ENCODE results near the gene ZNF106.

ZNF106 gene

DNA sequence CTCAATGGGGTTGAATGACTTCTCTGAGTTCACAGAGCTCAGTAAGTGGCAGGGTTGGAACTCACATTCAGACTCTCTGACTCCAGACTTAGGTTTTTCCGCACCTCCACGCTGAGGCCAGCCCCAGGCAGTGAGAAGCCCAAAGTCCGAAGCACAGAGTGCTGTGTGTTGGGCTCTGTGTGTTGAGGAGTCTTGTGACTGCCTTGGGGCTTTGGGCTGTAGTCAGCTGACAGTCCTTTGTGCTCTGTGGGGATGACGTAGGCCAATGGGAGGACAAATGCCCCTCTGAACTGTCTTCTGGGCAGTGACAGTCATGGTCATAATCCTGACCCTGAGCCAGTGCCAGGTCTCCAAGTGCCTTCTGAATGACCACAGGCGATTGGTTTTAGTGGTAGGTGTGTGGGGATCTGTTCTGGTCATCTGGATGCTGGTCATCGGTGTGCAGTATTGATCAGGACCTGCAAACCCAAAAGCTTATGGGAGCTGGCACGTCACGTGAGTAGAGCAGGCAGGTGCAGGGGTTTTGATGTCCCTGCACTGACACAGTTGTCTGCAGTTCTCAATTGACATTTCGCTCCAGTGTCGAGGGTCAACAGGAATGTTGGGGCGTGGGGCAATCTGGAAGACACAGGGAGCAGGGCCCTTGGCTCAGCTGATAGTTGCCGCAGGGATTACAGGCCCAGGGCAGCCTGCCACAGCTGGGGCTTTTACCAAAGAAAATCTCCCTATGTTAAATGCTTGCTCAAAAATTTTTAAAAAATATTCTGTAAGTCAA is 86.3 kb downstream of the ZNF106 start:
- peaks cover 8% of the 10 kb centered on the region for H3K36me3 Mint-ChIP-seq (ENCODE audit: low read depth)
- H3K4me1 Mint-ChIP-seq (ENCODE audit: low read depth): peaks cover 9% of the 10 kb centered on the region
- H3K27ac Mint-ChIP-seq: no peak overlapping the region
- no peak overlapping the region for H3K4me3 Mint-ChIP-seq
- no peaks in the 10 kb centered on the region for H3K27me3 Mint-ChIP-seq
- no peak for DNase-seq
- H3K9me3 Mint-ChIP-seq: no peaks in the 10 kb centered on the region

DNA sequence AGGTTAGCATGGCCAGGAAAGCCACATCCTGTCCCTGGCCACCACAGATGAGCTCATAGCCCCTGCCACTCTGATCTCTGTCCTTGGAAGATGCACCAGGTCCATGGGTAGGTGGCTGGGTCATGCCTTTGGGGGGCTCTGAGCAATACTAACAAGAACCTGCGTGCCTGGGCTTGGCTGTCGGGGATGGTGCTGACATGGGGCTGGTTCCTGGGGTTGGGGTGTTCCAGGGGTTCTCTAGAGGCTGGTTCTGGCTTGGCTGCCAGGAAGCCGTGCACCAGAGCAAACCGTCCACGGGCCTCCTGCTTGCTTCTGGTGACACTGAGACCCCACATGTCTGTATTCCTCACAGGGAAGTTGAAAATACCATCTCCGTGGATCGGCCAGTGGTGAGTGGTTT is 87.6 kb downstream of the ZNF106 start:
- H3K4me3 Mint-ChIP-seq: no peak overlapping the region
- no peaks in the 10 kb centered on the region for H3K9me3 Mint-ChIP-seq
- DNase-seq: no peak
- peaks cover 8% of the 10 kb centered on the region for H3K36me3 Mint-ChIP-seq (ENCODE audit: low read depth)
- no peak overlapping the region for H3K27ac Mint-ChIP-seq
- H3K4me1 Mint-ChIP-seq (ENCODE audit: low read depth): peaks cover 9% of the 10 kb centered on the region
- no peaks in the 10 kb centered on the region for H3K27me3 Mint-ChIP-seq

DNA sequence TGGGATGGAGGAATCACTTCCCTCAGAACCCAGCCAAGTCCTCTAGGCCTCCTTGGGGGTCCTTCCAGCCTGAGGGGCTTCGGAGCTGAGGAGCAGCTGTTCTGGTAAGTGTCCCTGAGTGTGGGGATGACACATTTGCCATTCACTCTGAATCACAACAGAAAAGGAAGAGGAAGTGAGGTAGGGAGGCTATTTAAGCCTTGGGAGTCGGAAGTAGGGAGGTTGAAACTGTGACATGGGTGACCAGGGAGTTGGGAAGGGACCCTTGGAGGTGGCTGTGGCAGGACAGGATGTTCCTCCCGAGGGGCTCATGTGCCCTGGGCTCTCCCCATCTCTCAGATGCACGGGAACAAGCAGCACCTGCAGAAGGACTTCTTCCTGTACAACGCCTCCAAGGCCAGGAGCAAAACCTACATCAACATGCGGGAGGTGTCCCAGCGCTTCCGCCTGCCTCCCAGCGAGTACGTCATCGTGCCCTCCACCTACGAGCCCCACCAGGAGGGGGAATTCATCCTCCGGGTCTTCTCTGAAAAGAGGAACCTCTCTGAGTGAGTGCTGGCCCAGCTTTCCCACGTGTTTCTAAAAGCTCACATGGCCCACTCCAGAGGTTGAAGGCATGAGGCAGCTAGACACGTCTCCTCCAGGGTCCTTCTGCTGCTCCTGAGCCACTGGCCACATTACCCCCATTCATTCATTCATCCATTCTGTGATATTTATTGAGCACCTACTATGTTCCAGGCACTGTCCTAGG is 88.3 kb downstream of the ZNF106 start:
- Mint-ChIP-seq H3K36me3 (ENCODE audit: low read depth) (peaks cover 8% of the 10 kb centered on the region), H3K27ac (peak overlapping the region; percentile 31), H3K4me1 (ENCODE audit: low read depth) (peaks cover 9% of the 10 kb centered on the region), H3K4me3 (no peak overlapping the region), H3K9me3 (no peaks in the 10 kb centered on the region), H3K27me3 (no peaks in the 10 kb centered on the region)
- no peak for DNase-seq

DNA sequence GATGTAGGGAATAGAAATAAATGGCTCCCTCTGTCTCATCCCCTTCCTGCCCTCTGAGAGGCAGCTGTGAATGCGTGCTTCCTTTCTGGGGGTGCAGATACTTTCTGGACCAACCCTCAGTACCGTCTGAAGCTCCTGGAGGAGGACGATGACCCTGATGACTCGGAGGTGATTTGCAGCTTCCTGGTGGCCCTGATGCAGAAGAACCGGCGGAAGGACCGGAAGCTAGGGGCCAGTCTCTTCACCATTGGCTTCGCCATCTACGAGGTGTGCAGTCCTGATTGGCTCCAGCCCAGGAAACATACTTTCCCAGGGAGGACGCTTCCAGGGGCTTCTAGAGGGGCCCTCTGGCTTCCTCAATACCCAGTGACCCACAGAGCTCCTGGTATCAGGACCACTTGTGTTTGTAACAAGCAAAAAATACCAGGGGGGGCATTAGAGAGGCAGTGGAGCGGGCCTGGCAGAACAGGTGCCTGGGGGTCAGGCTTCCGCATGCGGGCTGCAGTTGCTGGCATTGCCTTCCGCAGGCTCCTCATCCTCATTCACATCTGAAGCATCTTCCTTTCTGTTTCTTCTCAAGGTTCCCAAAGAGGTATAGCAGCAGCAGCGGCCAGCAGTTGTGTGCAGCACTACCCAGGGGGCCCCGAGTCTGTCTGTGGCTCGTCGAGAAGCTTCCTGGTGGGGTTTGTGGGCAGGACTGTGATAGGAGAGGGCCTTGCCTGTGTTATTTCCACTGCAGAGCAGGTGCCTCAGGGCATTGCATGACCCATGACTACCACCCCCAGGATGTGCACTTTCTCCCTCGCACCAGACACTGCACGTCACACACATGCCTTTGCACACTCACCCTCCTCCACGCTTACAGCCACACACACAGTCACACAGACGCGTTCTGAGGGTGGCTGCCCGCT is 89.1 kb downstream of the ZNF106 start:
- DNase-seq: peak; percentile 36
- peak overlapping the region; percentile 31 for H3K27ac Mint-ChIP-seq
- H3K4me3 Mint-ChIP-seq: peak overlapping the region; percentile 71
- H3K9me3 Mint-ChIP-seq: no peaks in the 10 kb centered on the region
- H3K36me3 Mint-ChIP-seq (ENCODE audit: low read depth): peaks cover 8% of the 10 kb centered on the region
- peaks cover 9% of the 10 kb centered on the region for H3K4me1 Mint-ChIP-seq (ENCODE audit: low read depth)
- no peaks in the 10 kb centered on the region for H3K27me3 Mint-ChIP-seq

DNA sequence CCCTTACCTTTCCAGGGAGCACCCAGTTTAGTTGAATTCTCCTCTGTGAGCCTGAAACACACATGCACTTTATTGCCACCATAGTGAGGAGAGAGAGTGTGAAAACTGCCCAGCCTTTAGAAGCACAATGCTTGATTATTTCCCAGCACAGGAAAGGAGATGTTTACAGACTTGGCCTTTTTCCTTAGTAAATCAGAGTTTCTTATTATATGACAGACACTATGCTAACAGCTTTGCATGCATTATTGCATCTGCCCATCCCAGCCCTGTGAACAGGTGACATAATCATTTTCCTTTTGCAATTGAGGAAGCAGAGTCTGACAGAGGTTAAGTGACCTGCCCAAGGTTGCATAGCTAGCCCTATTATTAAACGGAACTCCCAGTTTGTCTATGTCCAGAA is 95.1 kb downstream of the ZNF106 start:
- Mint-ChIP-seq H3K4me1 (ENCODE audit: low read depth) (no peaks in the 10 kb centered on the region), H3K27ac (no peak overlapping the region), H3K9me3 (no peaks in the 10 kb centered on the region), H3K4me3 (no peak overlapping the region), H3K36me3 (ENCODE audit: low read depth) (peaks cover 4% of the 10 kb centered on the region), H3K27me3 (no peaks in the 10 kb centered on the region)
- DNase-seq: no peak

DNA sequence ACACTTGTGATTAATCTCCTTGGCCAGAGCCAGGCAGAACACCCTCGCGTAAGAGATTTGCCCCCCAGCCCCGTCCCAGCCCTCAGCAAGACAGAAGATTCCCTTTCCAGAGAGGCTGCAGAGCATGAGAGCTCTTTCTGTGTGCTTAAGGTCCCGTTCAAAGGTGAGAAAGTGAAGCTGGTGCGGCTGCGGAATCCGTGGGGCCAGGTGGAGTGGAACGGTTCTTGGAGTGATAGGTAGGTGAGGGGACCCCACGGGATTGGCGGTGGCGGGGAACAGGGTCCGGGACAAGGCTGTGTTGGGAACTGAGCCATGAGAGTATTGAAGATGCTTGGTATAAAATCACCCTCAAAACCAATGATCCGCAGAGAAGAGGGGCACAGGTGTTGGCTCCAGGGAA is 96.8 kb downstream of the ZNF106 start:
- Mint-ChIP-seq H3K9me3 (no peaks in the 10 kb centered on the region), H3K27ac (no peak overlapping the region), H3K4me3 (no peak overlapping the region), H3K36me3 (ENCODE audit: low read depth) (no peaks in the 10 kb centered on the region), H3K27me3 (no peaks in the 10 kb centered on the region), H3K4me1 (ENCODE audit: low read depth) (no peaks in the 10 kb centered on the region)
- no peak for DNase-seq

DNA sequence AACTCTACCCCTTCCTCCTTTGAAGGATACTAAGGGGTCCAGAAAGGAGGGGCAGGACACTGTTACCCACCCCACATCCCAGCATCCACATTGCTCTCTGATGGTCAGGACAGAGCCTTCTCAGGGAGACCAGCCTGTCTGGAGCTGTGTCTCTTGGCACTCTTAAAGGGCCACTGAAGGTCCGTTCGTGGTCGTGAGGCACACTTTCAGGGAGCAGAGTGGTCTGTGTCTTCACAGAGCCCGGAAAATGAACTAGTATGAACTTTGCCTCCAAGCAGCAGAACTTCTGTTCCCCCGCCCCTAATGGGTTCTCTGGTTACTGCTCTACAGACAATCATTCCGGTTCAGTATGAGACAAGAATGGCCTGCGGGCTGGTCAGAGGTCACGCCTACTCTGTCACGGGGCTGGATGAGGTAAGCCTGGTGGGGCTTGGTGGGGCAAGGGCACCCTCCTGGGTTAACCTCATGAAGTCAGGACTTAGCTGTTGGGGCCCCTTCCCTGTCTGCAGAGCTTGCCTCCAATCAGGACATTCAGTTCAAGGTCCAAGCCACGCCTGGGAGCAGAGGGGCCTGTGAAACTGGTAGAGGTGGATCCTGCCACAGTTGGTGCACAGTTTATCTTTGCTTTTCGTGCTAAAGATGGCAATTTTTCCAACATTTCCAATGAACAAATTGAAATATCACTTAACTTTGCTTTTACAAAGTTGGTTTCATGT is 98.5 kb downstream of the ZNF106 start:
- Mint-ChIP-seq H3K9me3 (no peaks in the 10 kb centered on the region), H3K27me3 (no peaks in the 10 kb centered on the region), H3K4me1 (ENCODE audit: low read depth) (no peaks in the 10 kb centered on the region), H3K36me3 (ENCODE audit: low read depth) (no peaks in the 10 kb centered on the region), H3K4me3 (no peak overlapping the region), H3K27ac (no peak overlapping the region)
- no peak for DNase-seq

DNA sequence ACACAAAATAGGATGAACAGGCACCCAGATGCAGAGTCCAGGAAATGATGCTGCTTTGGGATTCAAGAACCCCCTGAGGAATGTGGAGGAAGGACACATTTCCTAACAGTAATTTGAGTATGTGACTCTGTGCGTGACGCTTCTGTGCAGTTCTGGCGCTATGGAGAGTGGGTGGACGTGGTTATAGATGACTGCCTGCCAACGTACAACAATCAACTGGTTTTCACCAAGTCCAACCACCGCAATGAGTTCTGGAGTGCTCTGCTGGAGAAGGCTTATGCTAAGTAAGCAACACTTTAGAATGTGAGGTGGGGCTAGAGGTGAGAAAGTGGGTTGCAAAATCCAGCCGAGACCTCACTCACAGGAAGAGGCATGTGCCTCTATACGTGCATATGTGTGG is 103.3 kb downstream of the ZNF106 start:
- no peak overlapping the region for H3K27ac Mint-ChIP-seq
- H3K36me3 Mint-ChIP-seq (ENCODE audit: low read depth): no peaks in the 10 kb centered on the region

DNA sequence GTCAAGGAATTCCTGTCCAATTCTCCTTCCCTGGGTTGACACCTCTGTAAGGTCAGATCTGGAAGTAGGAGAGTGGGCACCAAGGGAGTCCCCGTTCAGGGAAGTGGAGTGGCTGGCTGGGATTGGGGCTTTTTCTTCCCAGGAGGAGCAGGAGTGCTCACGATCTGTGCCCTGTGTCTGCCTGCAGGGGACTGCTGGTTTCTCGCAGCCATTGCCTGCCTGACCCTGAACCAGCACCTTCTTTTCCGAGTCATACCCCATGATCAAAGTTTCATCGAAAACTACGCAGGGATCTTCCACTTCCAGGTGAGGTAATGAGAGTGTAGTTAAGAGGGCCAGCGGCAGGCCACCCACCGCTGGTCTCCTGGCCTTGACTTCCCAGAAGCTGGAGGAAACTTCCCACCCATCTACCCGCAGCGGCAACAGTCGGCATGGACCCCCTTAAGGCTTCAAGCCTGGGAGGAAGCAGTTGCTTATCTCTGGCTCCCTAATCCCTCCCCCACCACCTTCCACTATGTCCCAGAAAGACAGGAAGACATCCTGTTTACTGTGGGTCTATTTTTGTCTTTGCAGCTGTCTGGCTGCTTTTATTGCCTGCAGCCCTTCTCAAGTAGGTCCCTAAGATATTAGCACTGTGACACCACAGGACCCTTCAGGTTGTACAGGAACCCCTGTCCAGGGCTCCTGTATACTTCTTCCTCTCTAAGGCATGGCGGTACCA is 104.8 kb downstream of the ZNF106 start:
- no peaks in the 10 kb centered on the region for H3K36me3 Mint-ChIP-seq (ENCODE audit: low read depth)
- no peaks in the 10 kb centered on the region for H3K4me1 Mint-ChIP-seq (ENCODE audit: low read depth)
- H3K4me3 Mint-ChIP-seq: no peak overlapping the region
- H3K27ac Mint-ChIP-seq: no peak overlapping the region
- H3K9me3 Mint-ChIP-seq: no peaks in the 10 kb centered on the region
- no peak for DNase-seq
- H3K27me3 Mint-ChIP-seq: no peaks in the 10 kb centered on the region

More for the DNA sequence above, 103.3 kb downstream of the ZNF106 start:
- DNase-seq: no peak
- H3K9me3 Mint-ChIP-seq: no peaks in the 10 kb centered on the region
- no peak overlapping the region for H3K4me3 Mint-ChIP-seq
- no peaks in the 10 kb centered on the region for H3K4me1 Mint-ChIP-seq (ENCODE audit: low read depth)
- no peaks in the 10 kb centered on the region for H3K27me3 Mint-ChIP-seq

DNA sequence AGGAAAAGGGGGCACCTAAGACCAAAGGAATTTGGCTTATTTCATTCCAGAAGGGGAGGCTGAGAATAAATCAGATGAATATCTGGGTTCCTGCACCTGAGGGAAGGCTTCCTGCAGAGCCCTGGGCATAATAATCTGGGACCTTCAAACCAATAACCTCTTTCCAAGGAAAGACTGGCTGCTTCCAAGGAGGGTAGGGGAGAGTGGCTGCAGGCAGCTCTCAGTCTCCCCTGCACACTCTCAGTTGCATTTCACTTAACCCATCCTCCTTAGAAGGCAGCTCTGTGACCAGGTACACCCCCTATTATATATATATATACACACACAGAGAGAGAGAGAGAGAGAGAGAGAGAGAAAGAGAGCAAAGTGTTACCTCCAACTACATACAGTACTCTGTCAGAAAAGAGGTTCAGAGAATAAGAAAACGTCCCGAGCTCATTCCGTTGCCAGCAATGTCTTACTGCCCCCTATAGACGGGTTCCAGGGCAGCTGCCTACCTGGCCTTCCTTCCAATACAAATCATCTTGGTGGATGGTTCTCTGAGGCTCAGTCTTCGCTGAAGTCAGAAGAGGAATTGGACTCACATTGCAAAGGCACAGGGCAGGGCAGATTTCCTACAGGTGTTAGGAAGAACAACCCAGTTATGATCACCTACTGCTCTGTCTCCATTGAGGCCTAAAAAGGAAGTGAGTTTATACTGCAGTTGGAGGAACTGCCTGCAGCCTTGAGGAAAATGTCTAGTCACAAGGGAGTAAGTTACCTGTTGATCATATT is 105.5 kb downstream of the ZNF106 start:
- Mint-ChIP-seq H3K4me1 (ENCODE audit: low read depth) (no peaks in the 10 kb centered on the region), H3K9me3 (no peaks in the 10 kb centered on the region), H3K36me3 (ENCODE audit: low read depth) (no peaks in the 10 kb centered on the region), H3K27me3 (no peaks in the 10 kb centered on the region), H3K27ac (no peak overlapping the region), H3K4me3 (no peak overlapping the region)
- no peak for DNase-seq

DNA sequence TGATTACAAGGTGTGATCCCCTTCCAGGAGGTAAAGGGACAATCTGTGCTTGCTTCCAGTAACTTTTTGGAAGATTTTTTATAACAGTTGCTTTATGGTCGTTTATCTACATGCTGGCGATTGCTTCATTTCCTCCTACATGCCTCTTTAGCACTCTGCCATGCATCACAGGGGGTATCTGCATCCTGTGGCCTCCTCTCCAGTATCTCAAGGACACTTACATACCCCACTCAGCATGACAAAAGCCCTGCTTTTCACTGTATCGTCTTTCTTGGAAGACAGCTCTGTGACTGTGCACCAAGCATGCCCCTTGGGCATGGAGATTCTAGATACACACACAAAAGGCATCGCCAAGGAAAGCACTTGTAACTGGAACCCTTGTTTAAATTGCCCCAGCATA is 106.3 kb downstream of the ZNF106 start:
- Mint-ChIP-seq H3K27me3 (no peaks in the 10 kb centered on the region), H3K36me3 (ENCODE audit: low read depth) (no peaks in the 10 kb centered on the region), H3K27ac (no peak overlapping the region), H3K4me1 (ENCODE audit: low read depth) (no peaks in the 10 kb centered on the region), H3K9me3 (no peaks in the 10 kb centered on the region), H3K4me3 (no peak overlapping the region)
- no peak for DNase-seq

DNA sequence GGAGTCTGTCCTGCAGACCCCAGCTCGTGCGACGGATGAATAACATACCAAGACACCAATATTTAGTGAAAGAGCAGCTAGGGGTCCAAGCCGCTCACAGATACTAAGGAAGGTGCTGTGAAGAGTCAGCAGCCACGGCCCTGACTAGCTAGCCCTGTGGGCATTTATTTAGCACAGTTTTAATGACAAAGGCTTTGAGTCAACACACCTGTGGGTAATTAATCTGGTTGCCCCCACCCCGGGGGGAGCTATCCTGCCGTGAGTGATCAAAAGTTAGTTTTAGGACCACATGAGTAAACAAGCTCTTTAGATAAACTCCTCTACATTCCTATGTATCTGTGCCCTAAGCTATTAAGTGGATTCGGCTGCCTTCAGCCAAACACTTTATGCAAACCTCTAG is 112.9 kb downstream of the ZNF106 start:
- DNase-seq: no peak
- H3K9me3 Mint-ChIP-seq: peaks cover 9% of the 10 kb centered on the region
- H3K27ac Mint-ChIP-seq: no peak overlapping the region
- H3K27me3 Mint-ChIP-seq: no peaks in the 10 kb centered on the region
- peaks cover 6% of the 10 kb centered on the region for H3K36me3 Mint-ChIP-seq (ENCODE audit: low read depth)
- no peaks in the 10 kb centered on the region for H3K4me1 Mint-ChIP-seq (ENCODE audit: low read depth)
- no peak overlapping the region for H3K4me3 Mint-ChIP-seq

DNA sequence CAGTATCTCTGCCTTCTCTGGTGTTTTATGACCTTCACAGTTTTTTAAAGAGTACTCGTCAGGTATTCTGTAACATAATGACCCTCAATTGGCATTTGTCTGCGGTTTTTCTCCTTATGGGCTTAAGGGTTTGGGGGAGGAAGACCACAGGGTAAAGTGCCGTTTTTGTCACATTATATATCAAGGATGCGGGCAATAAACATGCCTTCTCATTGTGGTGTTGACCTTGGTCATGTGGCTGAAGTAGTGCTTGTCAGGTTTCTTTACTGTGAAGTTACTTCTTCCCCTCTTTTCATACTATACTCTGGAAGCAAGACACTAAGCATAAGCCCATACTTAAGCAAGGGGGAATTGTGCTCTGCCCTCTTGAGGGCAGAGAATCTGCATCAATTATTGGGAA is 115.0 kb downstream of the ZNF106 start:
- peaks cover 6% of the 10 kb centered on the region for H3K36me3 Mint-ChIP-seq (ENCODE audit: low read depth)
- no peaks in the 10 kb centered on the region for H3K4me1 Mint-ChIP-seq (ENCODE audit: low read depth)
- H3K27me3 Mint-ChIP-seq: no peaks in the 10 kb centered on the region
- no peak overlapping the region for H3K4me3 Mint-ChIP-seq
- peaks cover 9% of the 10 kb centered on the region for H3K9me3 Mint-ChIP-seq
- no peak for DNase-seq
- no peak overlapping the region for H3K27ac Mint-ChIP-seq

All from activated T-cell treated with anti-CD3 and anti-CD28 coated beads, Interleukin-2, amount 50 U/mL, for 24 hours (primary cell).